A673 (cell line): ENCODE measurements around the gene PAOX.

Experiments
- EZH2 ChIP-seq: fragments of 200-600 bp; sonication (generic); IDR thresholded peaks from 2 replicates; pipeline ENCODE4 v1.6.1; 2017; ENCODE audit warnings: borderline replicate concordance, low read depth, mild to moderate bottlenecking, mixed read lengths, antibody characterized with exemption, low read length; ENCODE audit not compliant: poor library complexity, severe bottlenecking
- TF ChIP-seq, protein P1 (sequence below): fragments of 300-800, 200-600 bp; sonication (generic); conservative IDR thresholded peaks from 2 replicates; pipeline ENCODE4 v1.5.1; 2017; ENCODE audit warnings: low read depth, mild to moderate bottlenecking, antibody characterized with exemption, low read length, moderate library complexity, mixed read lengths

DNA sequence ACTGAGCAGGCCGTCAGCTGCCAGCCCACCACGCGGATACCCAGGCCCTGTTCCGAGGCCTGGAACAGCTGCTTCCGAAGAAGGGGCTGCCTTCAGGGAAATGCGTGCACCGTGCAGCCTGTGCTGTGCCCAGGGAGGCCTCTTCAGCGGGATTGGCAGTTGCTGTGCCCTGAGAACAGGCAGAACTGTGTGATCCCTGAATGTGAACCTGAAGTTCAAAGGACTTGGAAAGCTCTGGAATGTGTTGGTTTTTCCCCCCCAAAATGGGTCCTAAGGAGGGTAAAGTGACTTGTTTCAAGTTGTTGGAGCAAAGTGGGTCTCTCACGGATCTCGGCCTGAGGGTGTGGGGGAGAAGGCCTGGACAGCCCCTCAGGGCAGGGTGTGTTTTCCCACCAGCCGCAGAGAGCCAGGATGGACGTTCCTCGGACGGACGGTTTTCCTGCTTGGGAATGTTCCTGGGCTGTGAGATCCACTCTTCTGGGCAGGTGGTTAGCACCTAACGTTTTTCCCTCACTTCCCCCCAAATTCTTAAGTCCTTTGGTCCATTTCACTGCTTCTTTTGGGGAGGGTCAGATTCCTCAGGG is 43.3 kb downstream of the PAOX start:
- TF ChIP-seq, protein P1, sequence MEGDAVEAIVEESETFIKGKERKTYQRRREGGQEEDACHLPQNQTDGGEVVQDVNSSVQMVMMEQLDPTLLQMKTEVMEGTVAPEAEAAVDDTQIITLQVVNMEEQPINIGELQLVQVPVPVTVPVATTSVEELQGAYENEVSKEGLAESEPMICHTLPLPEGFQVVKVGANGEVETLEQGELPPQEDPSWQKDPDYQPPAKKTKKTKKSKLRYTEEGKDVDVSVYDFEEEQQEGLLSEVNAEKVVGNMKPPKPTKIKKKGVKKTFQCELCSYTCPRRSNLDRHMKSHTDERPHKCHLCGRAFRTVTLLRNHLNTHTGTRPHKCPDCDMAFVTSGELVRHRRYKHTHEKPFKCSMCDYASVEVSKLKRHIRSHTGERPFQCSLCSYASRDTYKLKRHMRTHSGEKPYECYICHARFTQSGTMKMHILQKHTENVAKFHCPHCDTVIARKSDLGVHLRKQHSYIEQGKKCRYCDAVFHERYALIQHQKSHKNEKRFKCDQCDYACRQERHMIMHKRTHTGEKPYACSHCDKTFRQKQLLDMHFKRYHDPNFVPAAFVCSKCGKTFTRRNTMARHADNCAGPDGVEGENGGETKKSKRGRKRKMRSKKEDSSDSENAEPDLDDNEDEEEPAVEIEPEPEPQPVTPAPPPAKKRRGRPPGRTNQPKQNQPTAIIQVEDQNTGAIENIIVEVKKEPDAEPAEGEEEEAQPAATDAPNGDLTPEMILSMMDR = no peak
- TF ChIP-seq EZH2 = no peak
